PC-3 (cell line): Measurements from ENCODE around the gene ARSG.

Experiments used
- EZH2 ChIP-seq: fragments of 300-600 bp; sonication (generic); IDR thresholded peaks from one replicate; pipeline ENCODE4 v1.6.1; 2017; ENCODE audit warnings: antibody characterized with exemption, mild to moderate bottlenecking, low read length; ENCODE audit not compliant: unreplicated experiment
- EZH2phosphoT487 ChIP-seq: fragments of 300-600 bp; sonication (generic); IDR thresholded peaks from 2 replicates; pipeline ENCODE4 v1.6.1; 2018; ENCODE audit warnings: mild to moderate bottlenecking, antibody characterized with exemption, low read length, borderline replicate concordance
- TF ChIP-seq, protein P1 (sequence below): fragments of 300-600 bp; sonication (generic); conservative IDR thresholded peaks from 2 replicates; pipeline ENCODE4 v1.5.1; 2017; ENCODE audit warnings: antibody characterized with exemption, low read depth, mild to moderate bottlenecking, low read length

DNA sequence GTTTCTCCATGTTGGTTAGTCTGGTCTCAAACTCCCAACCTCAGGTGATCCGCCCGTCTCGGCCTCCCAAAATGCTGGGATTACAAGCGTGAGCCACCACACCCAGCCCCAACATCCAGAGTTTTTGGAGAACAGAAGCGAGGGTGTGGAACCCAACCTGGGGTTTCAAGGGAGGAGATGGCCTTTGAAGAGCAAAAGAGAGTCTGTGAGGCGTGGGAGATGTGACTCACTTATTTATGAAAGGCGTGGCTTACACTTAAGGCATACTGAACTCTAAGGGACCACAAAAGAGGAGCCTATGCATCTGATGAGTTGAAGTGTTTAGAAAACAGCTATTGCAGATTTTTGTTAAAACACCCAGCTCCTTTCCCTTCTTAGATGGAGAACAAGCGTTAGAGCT is 18.9 kb downstream of the ARSG start:
- TF ChIP-seq, protein P1, sequence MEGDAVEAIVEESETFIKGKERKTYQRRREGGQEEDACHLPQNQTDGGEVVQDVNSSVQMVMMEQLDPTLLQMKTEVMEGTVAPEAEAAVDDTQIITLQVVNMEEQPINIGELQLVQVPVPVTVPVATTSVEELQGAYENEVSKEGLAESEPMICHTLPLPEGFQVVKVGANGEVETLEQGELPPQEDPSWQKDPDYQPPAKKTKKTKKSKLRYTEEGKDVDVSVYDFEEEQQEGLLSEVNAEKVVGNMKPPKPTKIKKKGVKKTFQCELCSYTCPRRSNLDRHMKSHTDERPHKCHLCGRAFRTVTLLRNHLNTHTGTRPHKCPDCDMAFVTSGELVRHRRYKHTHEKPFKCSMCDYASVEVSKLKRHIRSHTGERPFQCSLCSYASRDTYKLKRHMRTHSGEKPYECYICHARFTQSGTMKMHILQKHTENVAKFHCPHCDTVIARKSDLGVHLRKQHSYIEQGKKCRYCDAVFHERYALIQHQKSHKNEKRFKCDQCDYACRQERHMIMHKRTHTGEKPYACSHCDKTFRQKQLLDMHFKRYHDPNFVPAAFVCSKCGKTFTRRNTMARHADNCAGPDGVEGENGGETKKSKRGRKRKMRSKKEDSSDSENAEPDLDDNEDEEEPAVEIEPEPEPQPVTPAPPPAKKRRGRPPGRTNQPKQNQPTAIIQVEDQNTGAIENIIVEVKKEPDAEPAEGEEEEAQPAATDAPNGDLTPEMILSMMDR, result no peak
- TF ChIP-seq EZH2, result no peak
- TF ChIP-seq EZH2phosphoT487, result no peak
